Prostate gland (tissue), 2 donors: ENCODE results near the gene PHLPP1. TPM values are rescaled to one million over a fixed set of nuclear protein-coding genes. Genes with fewer than 3 reads are reported as not detected.

Experiments used
- DNase-seq: peaks from one replicate; pipeline ENCODE4 v3.0.0-alpha.2; 2019; ENCODE audit warnings: low spot score
- H3K27ac ChIP-seq, 2 donors: fragments of 200-600 bp; sonication (generic); 2 replicates each; pipeline ENCODE4 v1.5.1; 2017 to 2019
- H3K27me3 ChIP-seq: fragments of 200-600 bp; sonication (generic); replicated peaks from 2 replicates; pipeline ENCODE4 v1.5.1; 2019; ENCODE audit not compliant: insufficient read depth
- H3K36me3 ChIP-seq, 2 donors: fragments of 200-600 bp; sonication (generic); 1 replicate in 1 of 2; 2 replicates in 1 of 2; pipeline versions ENCODE4 v1.5.1 to v1.8.1; 2017 to 2019
- H3K4me1 ChIP-seq: fragments of 200-600 bp; sonication (generic); replicated peaks from 2 replicates; pipeline ENCODE4 v1.5.1; 2019
- H3K4me3 ChIP-seq, 2 donors: fragments of 200-600 bp; sonication (generic); 2 replicates each; pipeline ENCODE4 v1.5.1; 2017 to 2019
- H3K9me3 ChIP-seq: fragments of 200-600 bp; sonication (generic); 2 replicates; pipeline ENCODE4 v1.5.1; 2017
- POLR2A ChIP-seq: fragments of 450-650 bp; IDR thresholded peaks from one replicate; pipeline ENCODE4 v1.6.1; 2016; ENCODE audit warnings: antibody characterized with exemption, mild to moderate bottlenecking
- POLR2AphosphoS5 ChIP-seq: sonication (generic); formaldehyde crosslinking; IDR thresholded peaks from one replicate; pipeline ENCODE4 v1.6.1; 2017; ENCODE audit warnings: antibody characterized with exemption
- WGBS: methylation state at CpG from one replicate; pipeline ENCODE4 v1.1.5; 2018; 5-methylcytosine and 5-hydroxymethylcytosine counted together
- intact Hi-C: fragments of 100-400 bp; cut with DNase I; formaldehyde crosslinking; loops from one replicate; pipeline ENCODE4 v1.14.2; 2022
- total RNA-seq, 2 donors: library from RNA; depleted of rRNA; stranded (reverse); fragments of >200 nt; gene quantifications; one replicate each; pipeline ENCODE4 v1.1.0, GENCODE V29; 2016
- TF ChIP-seq, protein P1 (sequence below), 4 experiments: fragments of 200-600 bp in 2 of 4; fragments of 450-650 bp in 2 of 4; sonication (generic) in 2 of 4; IDR thresholded peaks; 1 replicate in 3 of 4; 2 replicates in 1 of 4; pipeline ENCODE4 v1.5.1; 2016 to 2019; ENCODE audit warnings: antibody characterized with exemption in 4 of 4, mild to moderate bottlenecking in 2 of 4, moderate library complexity in 2 of 4

The PHLPP1 gene
- total RNA-seq, 2 donors from 2014 or later, result 16.8 to 44.1 TPM

- Histone ChIP-seq H3K27ac (no peak overlapping the region), H3K4me1 (no peaks in the 10 kb centered on the region), H3K27me3 (no peaks in the 10 kb centered on the region), H3K9me3 (no peaks in the 10 kb centered on the region), H3K4me3 (no peak overlapping the region), H3K36me3 (no peaks in the 10 kb centered on the region)
- TF ChIP-seq, protein P1, sequence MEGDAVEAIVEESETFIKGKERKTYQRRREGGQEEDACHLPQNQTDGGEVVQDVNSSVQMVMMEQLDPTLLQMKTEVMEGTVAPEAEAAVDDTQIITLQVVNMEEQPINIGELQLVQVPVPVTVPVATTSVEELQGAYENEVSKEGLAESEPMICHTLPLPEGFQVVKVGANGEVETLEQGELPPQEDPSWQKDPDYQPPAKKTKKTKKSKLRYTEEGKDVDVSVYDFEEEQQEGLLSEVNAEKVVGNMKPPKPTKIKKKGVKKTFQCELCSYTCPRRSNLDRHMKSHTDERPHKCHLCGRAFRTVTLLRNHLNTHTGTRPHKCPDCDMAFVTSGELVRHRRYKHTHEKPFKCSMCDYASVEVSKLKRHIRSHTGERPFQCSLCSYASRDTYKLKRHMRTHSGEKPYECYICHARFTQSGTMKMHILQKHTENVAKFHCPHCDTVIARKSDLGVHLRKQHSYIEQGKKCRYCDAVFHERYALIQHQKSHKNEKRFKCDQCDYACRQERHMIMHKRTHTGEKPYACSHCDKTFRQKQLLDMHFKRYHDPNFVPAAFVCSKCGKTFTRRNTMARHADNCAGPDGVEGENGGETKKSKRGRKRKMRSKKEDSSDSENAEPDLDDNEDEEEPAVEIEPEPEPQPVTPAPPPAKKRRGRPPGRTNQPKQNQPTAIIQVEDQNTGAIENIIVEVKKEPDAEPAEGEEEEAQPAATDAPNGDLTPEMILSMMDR (IDR thresholded peaks at IDR 0.05), result no peak
- TF ChIP-seq POLR2AphosphoS5 (no peak), POLR2A (no peak)
- 92% methylated on average over 7 of the region's 7 CpGs for WGBS
- DNase-seq, result no peak
- intact Hi-C loops, result no loop called here
Observed at GRCh38 chr18:62829936-62830335, 114.6 kb downstream of the PHLPP1 start.

- H3K4me1 ChIP-seq, result no peaks in the 10 kb centered on the region
- intact Hi-C loops, result no loop called here
- WGBS, result 28% methylated on average over 2 of the region's 2 CpGs
- H3K9me3 ChIP-seq, result no peaks in the 10 kb centered on the region
- H3K27ac ChIP-seq, result no peak overlapping the region
- TF ChIP-seq POLR2AphosphoS5 (no peak), POLR2A (no peak)
- TF ChIP-seq, protein P1 (IDR thresholded peaks at IDR 0.05), result no peak
- no peaks in the 10 kb centered on the region for H3K36me3 ChIP-seq
- no peaks in the 10 kb centered on the region for H3K27me3 ChIP-seq
- no peak overlapping the region for H3K4me3 ChIP-seq
- no peak for DNase-seq
Observed at GRCh38 chr18:62832282-62832681, 116.9 kb downstream of the PHLPP1 start.

- H3K4me1 ChIP-seq, result no peaks in the 10 kb centered on the region
- H3K27me3 ChIP-seq, result no peaks in the 10 kb centered on the region
- no peak overlapping the region for H3K4me3 ChIP-seq
- TF ChIP-seq POLR2A (no peak), POLR2AphosphoS5 (no peak)
- TF ChIP-seq, protein P1 (IDR thresholded peaks at IDR 0.05), result no peak
- DNase-seq, result no peak
- intact Hi-C loops, result no loop called here
- H3K36me3 ChIP-seq, result no peaks in the 10 kb centered on the region
- no peak overlapping the region for H3K27ac ChIP-seq
- WGBS, result 93% methylated on average over 1 of the region's 1 CpG
- no peaks in the 10 kb centered on the region for H3K9me3 ChIP-seq
Observed at GRCh38 chr18:62833494-62833893, 118.2 kb downstream of the PHLPP1 start.

DNA sequence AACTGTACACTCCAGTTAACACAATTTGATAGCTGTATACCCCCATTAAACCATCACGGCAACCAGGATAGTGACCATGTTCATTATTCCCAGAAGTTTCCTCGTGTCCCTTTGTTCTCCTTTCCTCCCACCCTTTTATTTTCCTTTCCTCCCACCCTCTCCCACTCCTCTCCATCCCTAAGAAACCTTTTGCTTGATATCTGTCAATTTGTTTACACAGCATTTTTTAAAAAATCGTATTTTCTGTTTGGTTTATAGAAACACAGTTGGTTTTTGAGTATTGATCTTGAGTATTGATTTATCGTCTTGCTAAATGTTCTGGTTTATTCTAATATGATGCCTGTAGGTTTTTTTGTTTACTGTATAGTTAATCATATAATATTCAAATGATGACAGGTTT lies 119.4 kb downstream of the PHLPP1 start:
- Histone ChIP-seq H3K27ac (no peak overlapping the region), H3K27me3 (no peaks in the 10 kb centered on the region), H3K4me1 (no peaks in the 10 kb centered on the region), H3K36me3 (no peaks in the 10 kb centered on the region), H3K4me3 (no peak overlapping the region), H3K9me3 (no peaks in the 10 kb centered on the region)
- DNase-seq, result no peak
- TF ChIP-seq, protein P1 (IDR thresholded peaks at IDR 0.05), result no peak
- no peak for TF ChIP-seq POLR2AphosphoS5
- no peak for TF ChIP-seq POLR2A
- WGBS, result 65% methylated on average over 4 of the region's 4 CpGs
- intact Hi-C loops, result no loop called here

DNA sequence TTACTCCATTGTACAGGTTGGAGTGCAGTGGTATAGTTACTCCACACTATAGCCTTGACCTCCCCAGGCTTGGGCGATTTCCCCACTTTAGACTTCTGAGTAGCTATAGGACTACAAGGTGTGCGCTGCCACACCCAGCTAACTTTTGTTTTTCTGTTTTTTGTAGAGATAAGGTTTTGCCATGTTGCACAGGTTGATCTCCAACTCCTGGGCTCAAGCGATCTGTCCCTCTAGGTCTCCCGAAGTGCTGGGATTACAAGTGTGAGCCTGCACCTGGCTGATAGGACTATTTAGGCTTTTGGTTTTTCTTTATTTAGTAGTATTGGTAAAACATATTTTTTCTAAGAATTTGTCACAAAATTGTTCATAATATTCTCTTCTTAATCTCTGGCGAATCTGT lies 121.7 kb downstream of the PHLPP1 start:
- intact Hi-C loops, result no loop called here
- DNase-seq, result no peak
- H3K9me3 ChIP-seq, result no peaks in the 10 kb centered on the region
- WGBS, result over 99% methylated on average over 5 of the region's 5 CpGs
- H3K27ac ChIP-seq, result no peak overlapping the region
- no peaks in the 10 kb centered on the region for H3K27me3 ChIP-seq
- H3K4me1 ChIP-seq, result no peaks in the 10 kb centered on the region
- TF ChIP-seq, protein P1 (IDR thresholded peaks at IDR 0.05), result no peak
- TF ChIP-seq POLR2AphosphoS5 (no peak), POLR2A (no peak)
- H3K4me3 ChIP-seq, result no peak overlapping the region
- no peaks in the 10 kb centered on the region for H3K36me3 ChIP-seq
